Ishikawa (cell line): Measurements from ENCODE around the gene FAAP20.

Experiments
- CEBPB ChIP-seq: IDR thresholded peaks from 2 replicates; pipeline ENCODE4 v1.6.1; 2012
- EGR1 ChIP-seq: IDR thresholded peaks from 2 replicates; pipeline ENCODE4 v1.6.1; 2012
- EP300 ChIP-seq: IDR thresholded peaks from 2 replicates; pipeline ENCODE4 v1.6.1; 2012; ENCODE audit warnings: borderline replicate concordance
- RAD21 ChIP-seq: IDR thresholded peaks from 2 replicates; pipeline ENCODE4 v1.6.1; 2012; ENCODE audit warnings: low read depth
- TAF1 ChIP-seq: IDR thresholded peaks from 2 replicates; pipeline ENCODE4 v1.6.1; 2012; ENCODE audit warnings: low read depth, mild to moderate bottlenecking
- TCF12 ChIP-seq: IDR thresholded peaks from 2 replicates; pipeline ENCODE4 v1.6.1; 2012; ENCODE audit warnings: low read depth
- TEAD4 ChIP-seq: IDR thresholded peaks from 2 replicates; pipeline ENCODE4 v1.6.1; 2012
- USF1 ChIP-seq: IDR thresholded peaks from 2 replicates; pipeline ENCODE4 v1.6.1; 2012
- TF ChIP-seq, protein P1 (sequence below): IDR thresholded peaks from 2 replicates; pipeline ENCODE4 v1.6.1; 2012

DNA sequence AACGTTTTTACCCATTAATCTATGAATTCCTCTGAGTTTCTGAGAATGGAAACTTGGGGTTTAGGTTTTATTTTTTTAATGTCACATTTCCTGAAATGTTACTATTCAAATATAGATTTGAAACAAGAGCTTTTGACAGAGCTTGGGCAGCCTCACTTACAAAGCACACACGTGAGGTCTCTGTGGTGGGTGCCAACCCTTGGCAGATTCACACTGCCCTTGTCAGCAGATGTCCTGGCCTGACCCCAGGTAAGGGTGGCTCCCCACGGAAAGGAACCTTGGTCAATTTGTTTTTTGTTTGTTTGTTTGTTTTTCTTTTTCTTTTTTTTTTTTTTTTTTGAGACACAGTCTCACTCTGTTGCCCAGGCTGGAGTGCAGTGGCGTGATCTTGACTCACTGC, 53.5 kb downstream of the FAAP20 start:
- TF ChIP-seq RAD21 (no peak), EP300 (no peak), TCF12 (no peak), CEBPB (no peak), USF1 (no peak), TEAD4 (no peak), EGR1 (no peak), TAF1 (no peak)
- TF ChIP-seq, protein P1, sequence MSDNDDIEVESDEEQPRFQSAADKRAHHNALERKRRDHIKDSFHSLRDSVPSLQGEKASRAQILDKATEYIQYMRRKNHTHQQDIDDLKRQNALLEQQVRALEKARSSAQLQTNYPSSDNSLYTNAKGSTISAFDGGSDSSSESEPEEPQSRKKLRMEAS = no peak
